ENCODE data around the gene RORB. TPM values are rescaled to one million over a fixed set of nuclear protein-coding genes. Genes with fewer than 3 reads are reported as not detected.

Gene RORB
- total RNA-seq, 1 donor from 2014 or later = under 0.01 TPM

GRCh38 chr9:74735761-74736160, 238.6 kb downstream of the RORB start:
- TF ChIP-seq CTCF (IDR thresholded peaks at IDR 0.05; ENCODE audit: insufficient read depth, low read length, severe bottlenecking) = no peak
- DNase-seq (ENCODE audit: low read depth) (no peak), FAIRE-seq (no peak)
- H3K36me3 ChIP-seq (ENCODE audit: control insufficient read depth, insufficient read depth, low read length) = no peaks in the 10 kb centered on the region
- H3K4me3 ChIP-seq (ENCODE audit: low read depth, low read length) = no peak overlapping the region
- H3K27me3 ChIP-seq (ENCODE audit: control insufficient read depth, insufficient read depth, low read length) = no peaks in the 10 kb centered on the region

GRCh38 chr9:74736646-74737045, 239.5 kb downstream of the RORB start:
- no peak for TF ChIP-seq CTCF (IDR thresholded peaks at IDR 0.05; ENCODE audit: insufficient read depth, low read length, severe bottlenecking)
- no peak for DNase-seq (ENCODE audit: low read depth)
- no peak overlapping the region for H3K4me3 ChIP-seq (ENCODE audit: low read depth, low read length)
- no peak for FAIRE-seq
- no peaks in the 10 kb centered on the region for H3K36me3 ChIP-seq (ENCODE audit: control insufficient read depth, insufficient read depth, low read length)
- peaks cover 1% of the 10 kb centered on the region for H3K27me3 ChIP-seq (ENCODE audit: control insufficient read depth, insufficient read depth, low read length)

GRCh38 chr9:74742191-74742790, 245.2 kb downstream of the RORB start:
- no peak for DNase-seq (ENCODE audit: low read depth)
- Histone ChIP-seq H3K4me3 (ENCODE audit: low read depth, low read length) (no peak overlapping the region), H3K36me3 (ENCODE audit: control insufficient read depth, insufficient read depth, low read length) (no peaks in the 10 kb centered on the region), H3K27me3 (ENCODE audit: control insufficient read depth, insufficient read depth, low read length) (peaks cover 1% of the 10 kb centered on the region)
- FAIRE-seq = no peak
- TF ChIP-seq CTCF (IDR thresholded peaks at IDR 0.05; ENCODE audit: insufficient read depth, low read length, severe bottlenecking) = no peak

Measured in bronchial epithelial cell (primary cell).